Mesothelial cell of epicardium (in vitro differentiated cells): ENCODE measurements around the gene SUN1. TPM values are rescaled to one million over a fixed set of nuclear protein-coding genes. Genes with fewer than 3 reads are reported as not detected.

ENCODE experiments used
- DNase-seq, 2 experiments: peaks; one replicate each; pipeline ENCODE4 v3.0.0; 2021; ENCODE audit warnings: low spot score in 2 of 2; ENCODE audit not compliant: unreplicated experiment in 2 of 2
- H3K27ac Mint-ChIP-seq: 2 replicates; pipeline ENCODE4 v1.8.0; 2021; ENCODE audit warnings: mixed read lengths
- H3K27me3 Mint-ChIP-seq: 2 replicates; pipeline ENCODE4 v1.8.0; 2021; ENCODE audit warnings: low read depth, mixed read lengths
- H3K36me3 Mint-ChIP-seq: 2 replicates; pipeline ENCODE4 v1.8.0; 2021; ENCODE audit warnings: mixed read lengths
- H3K4me1 Mint-ChIP-seq: 2 replicates; pipeline ENCODE4 v1.8.0; 2021; ENCODE audit warnings: mixed read lengths
- H3K4me3 Mint-ChIP-seq: 2 replicates; pipeline ENCODE4 v1.8.0; 2021; ENCODE audit warnings: mild to moderate bottlenecking, moderate library complexity, mixed read lengths
- H3K9me3 Mint-ChIP-seq: 2 replicates; pipeline ENCODE4 v1.8.0; 2021; ENCODE audit warnings: mixed read lengths
- CTCF ChIP-seq: fragments of 200-600 bp; sonication (generic); IDR thresholded peaks from one replicate; pipeline ENCODE4 v1.5.0; 2021; ENCODE audit warnings: antibody characterized with exemption; ENCODE audit not compliant: unreplicated experiment
- total RNA-seq: library from RNA; stranded (reverse); gene quantifications from 3 replicates; pipeline ENCODE4 v1.2.1, GENCODE V29; 2021

Gene SUN1
- total RNA-seq, 1 donor from 2014 or later = 201 TPM

GRCh38 chr7:842431-843031 is 10.3 kb downstream of the SUN1 start:
- TF ChIP-seq CTCF = no peak
- Mint-ChIP-seq H3K4me1 (no peaks in the 10 kb centered on the region), H3K27me3 (no peaks in the 10 kb centered on the region), H3K4me3 (no peak overlapping the region), H3K9me3 (no peaks in the 10 kb centered on the region), H3K27ac (no peak overlapping the region), H3K36me3 (peaks cover 31% of the 10 kb centered on the region)
- DNase-seq = no peak

- H3K4me3 Mint-ChIP-seq = no peak overlapping the region
- peaks cover 34% of the 10 kb centered on the region for H3K36me3 Mint-ChIP-seq
- DNase-seq = no peak
- H3K9me3 Mint-ChIP-seq = peaks cover 2% of the 10 kb centered on the region
- TF ChIP-seq CTCF = no peak
- H3K27me3 Mint-ChIP-seq = no peaks in the 10 kb centered on the region
- no peaks in the 10 kb centered on the region for H3K4me1 Mint-ChIP-seq
- no peak overlapping the region for H3K27ac Mint-ChIP-seq
These were observed 11.0 kb downstream of the SUN1 start for GRCh38 chr7:843230-843629.

- TF ChIP-seq CTCF = no peak
- Mint-ChIP-seq H3K36me3 (peaks cover 36% of the 10 kb centered on the region), H3K27ac (no peak overlapping the region), H3K4me1 (no peaks in the 10 kb centered on the region), H3K27me3 (no peaks in the 10 kb centered on the region), H3K9me3 (peaks cover 7% of the 10 kb centered on the region), H3K4me3 (no peak overlapping the region)
- DNase-seq = no peak
These were observed 11.8 kb downstream of the SUN1 start for GRCh38 chr7:844043-844442.

GRCh38 chr7:844514-844913 is 12.2 kb downstream of the SUN1 start:
- TF ChIP-seq CTCF = no peak
- H3K36me3 Mint-ChIP-seq = peaks cover 38% of the 10 kb centered on the region

GRCh38 chr7:845091-845490 is 12.8 kb downstream of the SUN1 start:
- Mint-ChIP-seq H3K4me3 (no peak overlapping the region), H3K27ac (no peak overlapping the region)

More at GRCh38 chr7:844514-844913, 12.2 kb downstream of the SUN1 start:
- H3K27ac Mint-ChIP-seq = no peak overlapping the region
- DNase-seq = no peak
- H3K9me3 Mint-ChIP-seq = peaks cover 7% of the 10 kb centered on the region
- H3K27me3 Mint-ChIP-seq = no peaks in the 10 kb centered on the region
- no peaks in the 10 kb centered on the region for H3K4me1 Mint-ChIP-seq
- no peak overlapping the region for H3K4me3 Mint-ChIP-seq

More at GRCh38 chr7:845091-845490, 12.8 kb downstream of the SUN1 start:
- TF ChIP-seq CTCF = no peak
- DNase-seq = no peak
- peaks cover 38% of the 10 kb centered on the region for H3K36me3 Mint-ChIP-seq
- no peaks in the 10 kb centered on the region for H3K4me1 Mint-ChIP-seq
- no peaks in the 10 kb centered on the region for H3K27me3 Mint-ChIP-seq
- peaks cover 7% of the 10 kb centered on the region for H3K9me3 Mint-ChIP-seq
